HS-5 (cell line): ENCODE data around the gene YEATS2.

ENCODE experiments used
- DNase-seq: peaks from one replicate; pipeline ENCODE4 v3.0.0-alpha.2; 2012; ENCODE audit warnings: low read depth

YEATS2 gene

DNA sequence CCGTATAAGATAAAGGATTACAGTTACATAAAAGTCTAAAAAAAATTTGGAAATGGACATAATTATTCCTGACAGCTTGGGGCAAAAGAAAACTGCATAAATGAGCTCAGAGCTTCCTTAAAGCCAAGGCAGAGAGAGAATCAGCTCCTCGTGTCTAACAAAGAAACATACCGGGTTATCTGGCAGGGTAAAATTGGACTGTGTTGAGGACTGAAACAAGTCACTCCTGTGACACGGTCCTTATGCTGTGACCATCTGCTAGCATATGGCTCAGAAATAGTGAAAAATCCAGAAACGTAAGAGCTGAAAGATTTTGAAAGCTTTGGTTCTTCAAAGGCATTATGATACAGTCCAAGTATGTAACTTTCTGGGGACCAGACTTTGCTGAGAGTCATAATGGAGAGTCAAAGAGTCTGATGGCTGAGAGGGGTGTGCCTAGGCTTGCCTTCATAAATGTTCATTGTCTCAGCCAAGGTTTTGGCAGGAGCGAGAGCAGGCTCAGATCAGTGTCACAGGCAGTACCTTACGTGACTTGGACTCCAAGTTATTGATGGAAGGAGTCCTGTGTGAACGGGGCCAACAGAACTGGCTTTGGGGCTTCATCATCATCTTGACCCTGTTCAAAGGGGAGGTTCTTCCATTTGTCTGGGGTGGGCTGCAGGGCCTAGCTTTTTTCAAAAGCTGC, 115.3 kb downstream of the YEATS2 start:
- DNase-seq = no peak

GRCh38 chr3:183814240-183814639, 116.6 kb downstream of the YEATS2 start:
- no peak for DNase-seq

- DNase-seq = no peak
These were observed 118.0 kb downstream of the YEATS2 start for GRCh38 chr3:183815563-183815940.

GRCh38 chr3:183815951-183816475, 118.4 kb downstream of the YEATS2 start:
- no peak for DNase-seq

DNA sequence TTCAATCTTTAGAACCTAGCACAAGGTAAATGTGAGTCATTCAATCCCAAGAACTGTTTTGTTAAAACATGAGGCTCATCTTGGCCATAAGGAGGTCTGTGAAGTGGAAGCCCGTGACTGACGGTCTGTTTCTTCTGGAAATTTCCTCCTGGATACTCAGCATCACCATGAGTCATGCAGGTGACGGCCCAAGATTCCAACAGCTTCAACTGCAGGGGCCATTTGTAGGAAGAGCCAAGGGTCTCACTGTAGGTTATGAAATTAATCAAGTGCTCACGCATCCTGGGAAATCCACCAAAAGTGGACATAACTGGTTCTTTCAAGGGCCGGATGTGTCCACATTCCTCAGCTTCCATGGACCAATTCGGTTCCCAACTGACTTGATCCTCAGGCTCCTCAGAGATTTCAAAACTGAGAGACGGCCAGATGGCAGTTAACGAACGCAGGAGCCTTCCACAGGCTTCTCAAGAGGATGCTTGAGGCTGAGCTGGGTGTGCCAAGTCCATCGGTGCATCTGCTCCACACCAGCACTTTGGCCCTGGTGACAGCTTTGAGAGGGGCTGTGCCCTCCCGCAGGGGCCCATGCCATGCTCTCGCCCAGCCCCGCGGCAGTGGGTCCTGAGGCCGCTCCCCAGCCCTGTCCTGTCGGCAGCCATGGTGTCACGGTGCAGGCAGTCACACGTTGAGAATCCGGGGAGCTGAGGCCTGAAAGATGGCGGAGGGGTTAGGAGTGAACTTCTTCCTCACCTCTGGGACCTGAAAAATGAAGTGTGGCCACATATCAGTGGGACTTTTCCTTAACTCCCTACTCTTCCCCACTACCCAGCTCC, 119.3 kb downstream of the YEATS2 start:
- DNase-seq = no peak

DNA sequence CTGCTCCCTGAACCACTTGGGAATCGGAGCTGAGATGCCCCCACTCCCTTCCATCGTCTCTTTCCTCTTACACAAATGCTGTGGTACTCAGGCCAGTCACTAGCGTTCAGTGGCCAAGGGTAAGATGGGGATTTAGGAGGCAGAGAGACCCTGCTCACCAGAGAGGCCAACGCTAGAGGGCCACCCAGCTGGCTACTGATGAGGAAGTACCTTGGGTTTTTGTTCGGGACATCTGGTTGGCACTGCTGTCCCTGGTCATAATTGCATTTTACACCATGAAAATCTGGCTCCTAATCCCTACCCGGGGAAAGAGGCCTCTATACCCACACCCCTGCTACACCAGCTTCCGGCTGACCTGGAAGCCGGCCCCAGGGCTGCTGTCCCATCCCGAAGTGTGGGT, 120.0 kb downstream of the YEATS2 start:
- no peak for DNase-seq

GRCh38 chr3:183818041-183818620, 120.5 kb downstream of the YEATS2 start:
- DNase-seq = no peak

DNA sequence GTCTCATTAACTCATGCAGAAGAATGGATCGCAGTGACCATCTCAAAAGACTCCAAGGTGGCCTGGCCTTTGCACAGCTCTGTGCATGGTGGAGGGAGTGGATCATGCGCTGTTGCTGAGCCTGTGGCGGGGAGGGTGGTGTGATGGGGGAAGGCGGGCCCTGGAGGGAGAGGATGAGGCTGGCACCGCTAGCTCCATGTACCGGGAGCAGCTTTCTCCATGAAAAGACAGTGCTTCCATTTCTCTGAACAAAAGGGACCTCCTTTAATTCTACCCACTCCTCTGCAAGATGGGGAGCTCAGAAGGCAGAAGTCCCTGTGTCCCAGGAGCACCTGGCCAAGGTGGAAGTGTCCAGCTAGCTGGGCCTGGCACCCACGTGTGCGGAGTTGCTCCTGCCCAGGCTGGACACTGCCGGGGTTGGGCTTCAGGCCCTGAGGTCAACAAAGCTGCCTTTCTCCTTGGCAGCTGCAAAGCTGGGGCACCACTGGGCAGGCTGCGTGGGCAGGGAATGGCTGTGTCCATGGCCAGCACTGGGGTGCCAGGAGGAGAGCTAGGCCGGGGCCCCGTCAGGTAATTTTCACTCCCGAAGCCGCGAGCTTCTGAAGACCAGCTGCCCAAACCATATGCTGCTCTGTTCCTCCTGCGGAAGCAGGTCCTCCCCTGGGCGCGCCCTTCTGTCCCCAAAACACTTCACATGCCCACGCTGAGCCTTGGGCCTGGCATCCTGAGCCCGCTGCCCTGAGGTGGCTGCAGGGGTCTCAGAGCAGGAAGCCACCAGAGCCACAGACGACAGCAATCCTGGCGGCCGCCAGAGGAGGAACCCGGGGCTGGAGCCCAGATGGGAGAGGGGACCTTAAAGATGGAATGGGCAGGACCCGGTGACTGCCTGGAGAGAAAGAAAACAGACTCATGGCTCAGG, 121.4 kb downstream of the YEATS2 start:
- no peak for DNase-seq

DNA sequence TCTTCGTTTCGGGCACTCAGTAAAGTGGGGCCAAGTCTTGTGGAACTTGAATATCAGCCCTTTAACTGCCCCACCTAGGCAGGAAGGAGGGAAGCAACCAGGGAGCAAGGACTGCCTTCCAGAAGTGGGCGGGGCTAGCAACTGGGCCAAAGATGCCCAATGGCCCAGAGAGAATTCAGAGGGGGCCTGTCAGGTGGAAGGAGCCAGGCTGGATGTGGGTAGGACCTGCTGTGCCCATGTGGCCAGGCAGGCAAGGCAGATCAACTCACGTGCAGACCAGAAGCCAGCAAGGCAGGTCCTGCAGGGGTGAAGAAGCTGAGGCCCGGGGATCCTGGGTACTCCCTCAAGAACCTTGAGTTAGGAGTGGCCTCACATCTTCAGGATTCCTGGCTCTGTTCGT, 122.2 kb downstream of the YEATS2 start:
- DNase-seq = no peak

DNA sequence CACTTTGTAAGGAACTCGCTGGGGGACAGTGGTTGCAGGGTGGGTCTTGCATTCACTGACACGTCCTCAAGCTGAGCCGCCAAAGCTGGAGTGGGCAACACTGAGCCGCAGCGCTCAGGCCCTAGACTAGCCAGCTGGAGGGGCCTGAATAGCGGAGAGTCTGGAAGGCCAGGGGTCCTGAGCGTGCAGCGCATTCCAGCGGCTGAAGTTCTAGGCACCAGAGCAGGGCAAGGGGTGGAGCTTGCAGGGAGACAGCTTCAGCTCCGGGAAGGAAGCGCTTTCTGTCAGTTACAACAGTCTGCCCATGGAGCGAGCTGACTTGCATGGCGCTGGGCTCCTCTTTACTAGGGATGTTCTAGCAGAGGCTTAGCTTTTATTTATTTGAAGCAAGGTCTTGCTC, 125.0 kb downstream of the YEATS2 start:
- DNase-seq = no peak

- DNase-seq = no peak
These were observed 126.4 kb downstream of the YEATS2 start for GRCh38 chr3:183823963-183824362.

- DNase-seq = no peak
These were observed 127.3 kb downstream of the YEATS2 start for GRCh38 chr3:183824761-183825455.

DNA sequence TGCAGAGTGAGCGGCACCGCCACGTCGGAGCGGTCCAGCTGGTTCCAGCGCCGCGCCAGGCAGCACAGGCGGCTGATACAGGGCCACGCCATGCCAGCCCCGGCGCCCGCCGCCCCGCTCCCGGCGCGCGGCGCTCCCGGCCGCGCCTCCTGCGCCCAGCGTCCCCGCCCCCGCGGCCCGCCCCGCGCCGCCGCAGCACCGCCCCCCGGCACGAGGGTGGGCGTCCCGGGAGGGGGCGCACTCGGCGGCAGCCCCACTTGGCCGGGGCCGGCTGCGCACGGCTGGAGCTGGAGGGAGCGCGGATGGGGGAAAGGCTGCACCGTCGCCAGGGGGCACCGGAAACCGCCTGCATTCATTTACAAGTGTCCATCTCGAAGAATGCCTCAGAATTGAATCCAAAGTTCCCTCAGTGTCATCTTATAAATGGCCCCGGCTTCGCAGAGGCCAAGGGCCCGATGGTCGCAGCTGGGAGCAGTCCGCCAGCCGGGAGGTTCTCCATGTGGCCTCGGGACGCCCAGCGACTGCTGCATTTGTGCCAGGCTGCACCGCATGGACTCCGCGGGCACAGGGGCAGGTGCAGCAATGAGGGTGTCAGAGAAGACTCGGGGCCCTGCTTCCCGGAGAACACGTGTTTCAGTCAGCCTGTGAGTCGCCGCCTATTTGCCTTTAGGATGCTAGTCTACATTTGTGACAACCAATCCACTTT, 128.0 kb downstream of the YEATS2 start, which contains the start of gene MAP6D1:
TSS of gene MAP6D1 (minus strand) at position 122 of the 706 bp plus-strand sequence. CDS start at position 92, 30 bp downstream.
- DNase-seq = no peak

GRCh38 chr3:183826448-183827250, 129.1 kb downstream of the YEATS2 start:
- DNase-seq = no peak

DNA sequence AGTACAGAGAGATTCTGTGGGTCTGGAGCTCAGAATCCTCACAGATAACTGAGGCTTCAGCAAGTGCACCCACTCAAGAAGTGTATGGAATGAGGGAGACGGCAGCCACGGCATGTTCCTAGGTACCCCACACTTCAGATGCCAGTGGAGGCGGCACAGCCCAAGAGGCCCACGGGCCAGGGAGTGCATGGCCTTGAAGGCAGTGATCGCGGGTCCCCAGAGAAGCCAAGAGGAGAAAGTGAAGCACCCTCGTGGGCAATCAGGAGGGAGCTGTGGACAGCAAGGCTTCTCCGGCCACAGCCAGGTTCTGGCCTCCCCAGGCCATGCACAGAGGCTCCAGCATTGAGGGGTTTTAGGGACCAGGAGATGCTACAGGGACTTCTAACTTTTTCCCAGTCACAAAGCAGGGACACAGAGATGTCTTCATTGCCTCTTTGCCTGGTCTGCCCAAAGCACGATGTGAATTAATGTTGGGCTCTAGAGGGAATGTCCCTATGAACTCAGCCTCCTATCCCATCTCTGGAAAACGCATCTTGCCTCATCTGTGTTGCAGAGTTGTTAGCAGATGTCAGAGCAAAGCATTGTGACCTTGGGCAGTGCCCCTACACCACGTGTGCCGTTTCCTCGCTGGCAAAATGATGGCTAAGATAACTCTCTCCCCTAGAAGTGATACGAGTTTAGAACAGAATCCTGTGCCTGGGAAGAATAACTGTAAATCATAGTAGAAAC, 130.4 kb downstream of the YEATS2 start:
- no peak for DNase-seq

GRCh38 chr3:183828538-183828870, 130.9 kb downstream of the YEATS2 start:
- no peak for DNase-seq

GRCh38 chr3:183829466-183829865, 131.9 kb downstream of the YEATS2 start:
- DNase-seq = no peak

- no peak for DNase-seq
These were observed 132.6 kb downstream of the YEATS2 start for GRCh38 chr3:183830187-183830586.

GRCh38 chr3:183833516-183833915, 135.9 kb downstream of the YEATS2 start:
- no peak for DNase-seq
